ENCODE measurements around the gene IL4I1. TPM values are rescaled to one million over a fixed set of nuclear protein-coding genes. Genes with fewer than 3 reads are reported as not detected.

Gene IL4I1
- total RNA-seq, 5 donors from 2014 or later (not counting 1 experiment from before 2014, with no cell fraction given): 2.0 to 12.4 (median 4.0) TPM

DNA sequence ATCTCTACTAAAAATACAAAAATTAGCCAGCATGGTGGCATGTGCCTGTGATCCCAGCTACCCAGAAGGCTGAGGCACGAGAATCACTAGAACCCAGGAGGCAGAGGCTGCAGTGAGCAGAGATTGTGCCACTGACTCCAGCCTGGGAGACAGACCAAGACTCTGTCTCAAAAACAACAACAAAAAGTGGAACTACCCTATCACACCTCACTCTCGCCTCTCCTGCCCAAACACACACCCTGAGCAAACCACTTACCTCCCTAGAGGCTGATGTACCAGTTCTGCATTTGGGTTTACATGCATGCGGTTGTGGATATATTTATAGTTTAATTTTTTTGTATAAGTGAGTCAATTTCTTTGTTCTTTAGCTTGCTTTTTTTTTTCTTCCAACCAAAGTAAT, 53.4 kb downstream of the IL4I1 start:
- H3K4me3 Mint-ChIP-seq: no peak overlapping the region
- ChIA-PET CTCF (no interaction called here), POLR2A (no interaction called here)
- DNase-seq (no peak), ATAC-seq (replicated peaks in 1 of 4) (no peak)
- Histone ChIP-seq H3K27me3 (replicated peaks in 1 of 2; ENCODE audit: control insufficient read depth in 2 of 2, extremely low read depth in 1 of 2, insufficient read depth in 2 of 2, low read length in 1 of 2) (no peaks in the 10 kb centered on the region), H3K27ac (ENCODE audit: low read length) (no peak overlapping the region), H3K4me1 (ENCODE audit: control insufficient read depth in 1 of 2, extremely low read depth in 1 of 2, insufficient read depth in 2 of 2, low read length in 2 of 2) (peaks cover 0 to 4% of the 10 kb centered on the region in 2 experiments), H3K9me3 (no peaks in the 10 kb centered on the region), H3K36me3 (ENCODE audit: control insufficient read depth in 2 of 2, extremely low read depth in 1 of 2, insufficient read depth in 1 of 2, low read length in 1 of 2) (peaks cover 0 to 12% of the 10 kb centered on the region in 2 donors), H3K4me3 (ENCODE audit: control insufficient read depth in 1 of 2, extremely low read depth in 1 of 2, low read length in 1 of 2) (no peak overlapping the region)
- H3K36me3 Mint-ChIP-seq: peaks cover 11% of the 10 kb centered on the region
- H3K4me1 Mint-ChIP-seq: peaks cover 3 to 7% (median 4%) of the 10 kb centered on the region in 3 donors
- 100% methylated on average over 1 of the region's 3 CpGs for WGBS (ENCODE audit: insufficient coverage)
- H3K27ac Mint-ChIP-seq: no peak overlapping the region
- no peaks in the 10 kb centered on the region for H3K9me3 Mint-ChIP-seq
- no peaks in the 10 kb centered on the region for H3K27me3 Mint-ChIP-seq

DNA sequence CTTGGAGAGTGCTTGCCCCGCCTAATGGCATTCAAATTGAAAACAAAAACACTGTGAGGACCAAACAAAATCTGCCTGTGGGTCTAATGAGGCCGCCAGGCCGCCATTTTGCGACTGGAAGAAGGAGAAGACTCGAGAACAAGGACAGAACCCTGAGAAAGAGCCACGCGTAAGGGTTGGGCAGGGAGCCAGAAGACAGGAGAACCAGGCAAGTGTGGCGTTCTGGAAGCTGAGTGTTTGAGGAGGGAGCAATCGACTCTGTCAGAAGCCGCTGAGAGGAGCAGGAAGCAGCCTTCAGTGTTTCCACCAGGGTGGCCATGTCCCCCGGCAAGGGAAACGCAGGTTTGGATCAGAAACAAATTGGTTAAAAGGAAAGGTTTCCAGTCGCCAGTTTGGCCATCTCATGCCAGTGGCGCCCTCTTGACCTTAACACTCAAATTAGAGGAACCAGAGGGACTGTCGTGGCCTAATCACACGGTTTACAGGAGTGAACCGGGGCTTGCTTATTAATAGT, 55.9 kb downstream of the IL4I1 start:
- Mint-ChIP-seq H3K36me3 (peaks cover 24% of the 10 kb centered on the region), H3K4me3 (no peak overlapping the region), H3K27me3 (no peaks in the 10 kb centered on the region), H3K27ac (peak overlapping the region in 1 of 2 donors; percentile 39), H3K4me1 (no peaks in the 10 kb centered on the region), H3K9me3 (no peaks in the 10 kb centered on the region)
- Histone ChIP-seq H3K4me3 (ENCODE audit: control insufficient read depth in 1 of 2, extremely low read depth in 1 of 2, low read length in 1 of 2) (no peak overlapping the region), H3K27me3 (replicated peaks in 1 of 2; ENCODE audit: control insufficient read depth in 2 of 2, extremely low read depth in 1 of 2, insufficient read depth in 2 of 2, low read length in 1 of 2) (no peaks in the 10 kb centered on the region), H3K4me1 (ENCODE audit: control insufficient read depth in 1 of 2, extremely low read depth in 1 of 2, insufficient read depth in 2 of 2, low read length in 2 of 2) (no peaks in the 10 kb centered on the region), H3K36me3 (ENCODE audit: control insufficient read depth in 2 of 2, extremely low read depth in 1 of 2, insufficient read depth in 1 of 2, low read length in 1 of 2) (peaks cover 7 to 26% of the 10 kb centered on the region in 2 donors), H3K9me3 (no peaks in the 10 kb centered on the region), H3K27ac (ENCODE audit: low read length) (no peak overlapping the region)
- WGBS (ENCODE audit: insufficient coverage): 98% methylated on average over 12 of the region's 17 CpGs
- ChIA-PET POLR2A (no interaction called here), CTCF (no interaction called here)
- DNase-seq (no peak), ATAC-seq (replicated peaks in 1 of 4) (no peak)

DNA sequence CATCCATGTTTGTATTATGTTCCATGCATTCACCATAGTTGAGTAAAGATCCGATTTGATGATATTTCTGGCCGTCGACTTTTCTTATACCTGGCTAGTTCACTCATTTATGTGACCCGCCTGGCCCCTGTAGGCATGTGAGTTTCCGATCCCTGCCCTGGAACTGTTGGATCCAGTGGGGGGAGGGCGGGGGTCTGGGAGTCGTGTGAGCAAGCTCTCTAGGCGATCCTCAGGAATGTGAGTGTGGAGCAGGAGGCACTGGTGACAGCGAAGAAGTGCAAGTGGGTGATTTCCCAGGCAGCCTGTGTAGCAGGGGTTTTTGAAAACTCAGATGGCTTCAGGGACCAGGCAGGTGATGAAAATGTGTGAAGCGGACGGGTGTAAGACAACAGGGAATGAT, 56.4 kb downstream of the IL4I1 start:
- ChIA-PET POLR2A (no interaction called here), CTCF (no interaction called here)
- WGBS (ENCODE audit: insufficient coverage): 83% methylated on average over 3 of the region's 11 CpGs
- no peak overlapping the region for H3K27ac Mint-ChIP-seq
- DNase-seq: no peak
- Histone ChIP-seq H3K36me3 (ENCODE audit: control insufficient read depth in 2 of 2, extremely low read depth in 1 of 2, insufficient read depth in 1 of 2, low read length in 1 of 2) (peaks cover 8 to 31% of the 10 kb centered on the region in 2 donors), H3K27ac (ENCODE audit: low read length) (no peak overlapping the region), H3K4me3 (ENCODE audit: control insufficient read depth in 1 of 2, extremely low read depth in 1 of 2, low read length in 1 of 2) (no peak overlapping the region), H3K27me3 (replicated peaks in 1 of 2; ENCODE audit: control insufficient read depth in 2 of 2, extremely low read depth in 1 of 2, insufficient read depth in 2 of 2, low read length in 1 of 2) (no peaks in the 10 kb centered on the region), H3K9me3 (no peaks in the 10 kb centered on the region), H3K4me1 (ENCODE audit: control insufficient read depth in 1 of 2, extremely low read depth in 1 of 2, insufficient read depth in 2 of 2, low read length in 2 of 2) (no peaks in the 10 kb centered on the region)
- no peaks in the 10 kb centered on the region for H3K9me3 Mint-ChIP-seq
- no peak overlapping the region for H3K4me3 Mint-ChIP-seq
- ATAC-seq (replicated peaks in 1 of 4): no peak
- no peaks in the 10 kb centered on the region for H3K4me1 Mint-ChIP-seq
- no peaks in the 10 kb centered on the region for H3K27me3 Mint-ChIP-seq
- H3K36me3 Mint-ChIP-seq: peaks cover 25% of the 10 kb centered on the region

- Mint-ChIP-seq H3K27me3 (no peaks in the 10 kb centered on the region), H3K9me3 (no peaks in the 10 kb centered on the region), H3K27ac (no peak overlapping the region), H3K4me1 (no peaks in the 10 kb centered on the region), H3K4me3 (no peak overlapping the region), H3K36me3 (peaks cover 31% of the 10 kb centered on the region)
- CTCF ChIA-PET: no interaction called here
- H3K27ac ChIP-seq (ENCODE audit: low read length): no peak overlapping the region
- POLR2A ChIA-PET: no interaction called here
- no peaks in the 10 kb centered on the region for H3K9me3 ChIP-seq
- H3K36me3 ChIP-seq (ENCODE audit: control insufficient read depth in 2 of 2, extremely low read depth in 1 of 2, insufficient read depth in 1 of 2, low read length in 1 of 2): peaks cover 12 to 36% of the 10 kb centered on the region in 2 donors
- ATAC-seq (replicated peaks in 1 of 4) (no peak), DNase-seq (no peak)
- H3K27me3 ChIP-seq (replicated peaks in 1 of 2; ENCODE audit: control insufficient read depth in 2 of 2, extremely low read depth in 1 of 2, insufficient read depth in 2 of 2, low read length in 1 of 2): no peaks in the 10 kb centered on the region
- no peak overlapping the region for H3K4me3 ChIP-seq (ENCODE audit: control insufficient read depth in 1 of 2, extremely low read depth in 1 of 2, low read length in 1 of 2)
- H3K4me1 ChIP-seq (ENCODE audit: control insufficient read depth in 1 of 2, extremely low read depth in 1 of 2, insufficient read depth in 2 of 2, low read length in 2 of 2): no peaks in the 10 kb centered on the region
- 100% methylated on average over 3 of the region's 11 CpGs for WGBS (ENCODE audit: insufficient coverage)
These were observed 57.0 kb downstream of the IL4I1 start for GRCh38 chr19:49839713-49840112.

Other genes with a start within 250 kb of the IL4I1 start
- gene IRF3, start 231.0 kb downstream of the IL4I1 start, total RNA-seq: 100 to 1,000 TPM; 191 to 376 (median 350) TPM
- 10 to 100 TPM; 15.6 to 26.6 (median 24.1) TPM for gene BCL2L12, start 231.0 kb downstream of the IL4I1 start, total RNA-seq
- 100 to 1,000 TPM in 3 of 5 donors, 10 to 100 TPM in 2; 72.0 to 116 (median 107) TPM for gene PRMT1, start 219.6 kb downstream of the IL4I1 start, total RNA-seq
- gene ADM5, start 207.3 kb downstream of the IL4I1 start, total RNA-seq: 1 to 10 TPM; 3.5 to 6.4 (median 5.6) TPM
- gene CPT1C, start 205.8 kb downstream of the IL4I1 start, total RNA-seq: 1 to 10 TPM in 4 of 5 donors, not detected in 1; 1.4 to 2.2 (median 1.5) TPM
- gene TSKS, start 133.6 kb downstream of the IL4I1 start, total RNA-seq: 1 to 10 TPM in 3 of 5 donors, under 1 TPM in 2; 0.23 to 4.1 (median 2.1) TPM
- 10 to 100 TPM; 49.6 to 64.8 (median 62.2) TPM for gene AP2A1, start 129.9 kb downstream of the IL4I1 start, total RNA-seq
- 10 to 100 TPM; 12.8 to 31.2 (median 23.7) TPM for gene FUZ, start 83.6 kb downstream of the IL4I1 start, total RNA-seq
- 10 to 100 TPM; 46.0 to 64.1 (median 57.6) TPM for gene MED25, start 78.6 kb downstream of the IL4I1 start, total RNA-seq
- 100 to 1,000 TPM; 149 to 165 (median 156) TPM for gene PTOV1, start 45.7 kb downstream of the IL4I1 start, total RNA-seq
- gene PNKP, start 29.3 kb downstream of the IL4I1 start, total RNA-seq: 100 to 1,000 TPM; 129 to 209 (median 193) TPM
- gene AKT1S1, start 19.5 kb downstream of the IL4I1 start, total RNA-seq: 10 to 100 TPM; 13.3 to 24.9 (median 21.4) TPM
- 100 to 1,000 TPM in 1 of 5 donors, 10 to 100 TPM in 4; 46.5 to 102 (median 88.6) TPM for gene TBC1D17, start 19.2 kb downstream of the IL4I1 start, total RNA-seq
- gene ATF5, start 32.3 kb upstream of the IL4I1 start, total RNA-seq: 10 to 100 TPM in 3 of 5 donors, 1 to 10 TPM in 2; 8.5 to 18.9 (median 11.2) TPM
- gene NUP62, start 32.6 kb upstream of the IL4I1 start, total RNA-seq: 10 to 100 TPM; 36.2 to 67.5 (median 59.5) TPM
- under 1 TPM in 2 of 5 donors, not detected in 3; 0.09 to 0.23 TPM for gene SIGLEC11, start 64.3 kb upstream of the IL4I1 start, total RNA-seq
- 100 to 1,000 TPM in 2 of 5 donors, 10 to 100 TPM in 3; 84.0 to 104 (median 99.3) TPM for gene VRK3, start 128.5 kb upstream of the IL4I1 start, total RNA-seq
- gene ZNF473, start 129.1 kb upstream of the IL4I1 start, total RNA-seq: 10 to 100 TPM in 3 of 5 donors, 1 to 10 TPM in 2; 6.0 to 13.9 (median 10.4) TPM

Measured in T-cell (primary cell).